Lower leg skin (tissue), 4 donors: ENCODE data around the gene WARS2. TPM values are rescaled to one million over a fixed set of nuclear protein-coding genes. Genes with fewer than 3 reads are reported as not detected.

Experiments
- DNase-seq, 2 donors: peaks; one replicate each; pipeline ENCODE4 v3.0.0-alpha.2; 2019; ENCODE audit warnings: low spot score in 2 of 2
- H3K4me3 ChIP-seq: fragments of 200-600 bp; sonication (generic); 2 replicates; pipeline ENCODE4 v1.5.1; 2017; ENCODE audit warnings: mild to moderate bottlenecking, low read depth; ENCODE audit not compliant: poor library complexity, severe bottlenecking
- POLR2A ChIP-seq, 2 donors: fragments of 450-650 bp; IDR thresholded peaks; one replicate each; pipeline ENCODE4 v1.6.1; 2016 to 2017; ENCODE audit warnings: antibody characterized with exemption in 2 of 2, mild to moderate bottlenecking in 1 of 2, moderate library complexity in 1 of 2
- WGBS, 2 donors: methylation state at CpG; one replicate each; pipeline ENCODE4 v1.1.5; 2018; 5-methylcytosine and 5-hydroxymethylcytosine counted together
- intact Hi-C: fragments of 100-400 bp; cut with DNase I; formaldehyde crosslinking; loops from one replicate; pipeline ENCODE4 v1.15.0; 2023; ENCODE audit warnings: low total_unique reads
- total RNA-seq, 4 donors: library from RNA; depleted of rRNA; stranded (reverse); fragments of >200 nt; gene quantifications; one replicate each; pipeline ENCODE4 v1.1.0, GENCODE V29; 2016
- TF ChIP-seq, protein P1 (sequence below), 3 donors: fragments of 450-650 bp; IDR thresholded peaks; one replicate each; pipeline ENCODE4 v1.5.1; 2016; ENCODE audit warnings: antibody characterized with exemption in 3 of 3, mild to moderate bottlenecking in 3 of 3, moderate library complexity in 2 of 3

Gene WARS2
- total RNA-seq, 4 donors from 2014 or later = 8.1 to 21.8 (median 13.2) TPM

DNA sequence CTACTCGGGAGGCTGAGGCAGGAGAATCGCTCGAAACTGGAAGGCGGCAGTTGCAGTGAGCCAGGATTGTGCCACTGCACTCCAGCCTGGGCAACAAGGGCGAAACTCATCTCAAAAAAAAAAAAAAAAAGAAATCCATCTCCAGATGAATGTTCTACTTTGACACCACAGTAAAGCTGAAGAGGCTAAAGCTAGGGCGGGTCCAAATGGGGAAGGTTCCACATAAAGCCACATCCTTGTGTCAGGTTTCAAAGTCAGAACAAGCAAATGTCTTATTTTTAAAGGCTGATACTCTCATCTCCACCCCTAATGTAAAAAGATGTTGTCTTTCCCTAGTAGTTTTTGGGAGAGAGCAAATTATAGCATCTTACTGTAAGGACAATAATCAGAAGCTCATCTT, 4.4 kb upstream of the WARS2 start:
- TF ChIP-seq, protein P1, sequence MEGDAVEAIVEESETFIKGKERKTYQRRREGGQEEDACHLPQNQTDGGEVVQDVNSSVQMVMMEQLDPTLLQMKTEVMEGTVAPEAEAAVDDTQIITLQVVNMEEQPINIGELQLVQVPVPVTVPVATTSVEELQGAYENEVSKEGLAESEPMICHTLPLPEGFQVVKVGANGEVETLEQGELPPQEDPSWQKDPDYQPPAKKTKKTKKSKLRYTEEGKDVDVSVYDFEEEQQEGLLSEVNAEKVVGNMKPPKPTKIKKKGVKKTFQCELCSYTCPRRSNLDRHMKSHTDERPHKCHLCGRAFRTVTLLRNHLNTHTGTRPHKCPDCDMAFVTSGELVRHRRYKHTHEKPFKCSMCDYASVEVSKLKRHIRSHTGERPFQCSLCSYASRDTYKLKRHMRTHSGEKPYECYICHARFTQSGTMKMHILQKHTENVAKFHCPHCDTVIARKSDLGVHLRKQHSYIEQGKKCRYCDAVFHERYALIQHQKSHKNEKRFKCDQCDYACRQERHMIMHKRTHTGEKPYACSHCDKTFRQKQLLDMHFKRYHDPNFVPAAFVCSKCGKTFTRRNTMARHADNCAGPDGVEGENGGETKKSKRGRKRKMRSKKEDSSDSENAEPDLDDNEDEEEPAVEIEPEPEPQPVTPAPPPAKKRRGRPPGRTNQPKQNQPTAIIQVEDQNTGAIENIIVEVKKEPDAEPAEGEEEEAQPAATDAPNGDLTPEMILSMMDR (IDR thresholded peaks at IDR 0.05) = no peak
- TF ChIP-seq POLR2A (IDR thresholded peaks at IDR 0.05) = no peak

DNA sequence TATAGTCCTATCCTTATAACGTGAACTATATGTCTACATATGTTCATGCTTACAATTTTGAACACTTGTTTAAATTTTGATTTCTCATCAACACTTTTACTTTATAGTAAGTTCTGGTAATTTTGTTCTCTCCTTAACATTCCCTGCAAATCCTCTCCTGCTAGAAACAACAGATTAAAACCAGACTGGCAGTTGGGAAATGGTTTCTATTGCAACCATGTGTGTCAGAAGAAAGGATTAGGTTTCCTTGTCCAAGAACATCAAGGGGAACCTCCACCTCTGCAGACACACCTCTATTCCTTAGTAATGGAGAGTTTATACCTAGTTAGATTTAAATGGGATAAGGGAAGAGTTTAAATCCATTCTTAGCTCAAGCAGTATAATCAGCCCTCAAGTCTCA, 3.3 kb upstream of the WARS2 start:
- TF ChIP-seq, protein P1 (IDR thresholded peaks at IDR 0.05) = no peak
- TF ChIP-seq POLR2A (IDR thresholded peaks at IDR 0.05) = no peak
- no peak overlapping the region for H3K4me3 ChIP-seq
- intact Hi-C loops = no loop called here
- WGBS, 2 donors = 74 to 75% methylated on average over 1 of the region's 1 CpG
- no peak for DNase-seq

More for the DNA sequence above, 4.4 kb upstream of the WARS2 start:
- intact Hi-C loops = no loop called here
- DNase-seq = no peak
- 97 to 99% methylated on average over 6 of the region's 6 CpGs for WGBS, 2 donors
- H3K4me3 ChIP-seq = no peak overlapping the region

DNA sequence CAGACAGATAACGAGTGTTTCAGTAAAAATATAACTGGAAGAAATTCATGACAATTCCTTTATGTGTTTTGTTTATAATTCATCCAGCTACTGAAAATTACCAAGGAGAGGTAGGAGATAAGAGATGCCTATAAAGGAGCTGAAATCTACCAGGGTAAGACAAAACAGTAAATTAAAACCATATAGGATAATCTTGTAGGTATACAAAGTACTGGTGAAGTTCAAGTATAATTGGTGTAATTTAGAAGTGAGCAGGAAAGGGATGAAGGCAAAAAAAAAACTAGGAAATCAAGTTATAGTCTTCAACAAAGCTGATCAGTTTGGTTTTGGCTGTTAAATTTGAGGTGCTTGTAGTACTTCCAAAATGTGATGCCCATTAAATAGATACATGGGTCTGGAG, 1.2 kb upstream of the WARS2 start:
- 92 to 98% methylated on average over 1 of the region's 1 CpG for WGBS, 2 donors

DNA sequence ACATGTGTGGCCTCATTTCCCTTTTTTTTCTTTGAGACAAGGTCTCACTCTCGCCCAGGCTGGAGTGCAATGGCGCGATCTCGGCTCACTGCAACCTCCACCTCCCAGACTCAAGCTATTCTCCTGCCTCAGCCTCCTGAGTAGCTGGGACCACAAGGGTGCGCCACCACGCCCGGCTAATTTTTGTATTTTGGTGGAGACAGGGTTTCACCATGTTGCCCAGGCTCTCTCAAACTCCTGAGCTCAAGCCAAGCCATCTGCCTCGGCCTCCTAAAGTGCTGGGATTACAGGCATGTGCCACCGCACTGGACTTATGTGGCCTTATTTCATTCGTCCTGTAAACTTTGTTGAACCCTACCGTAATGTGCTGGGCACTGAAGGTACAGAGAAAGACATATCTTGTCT, 569 bp upstream of the WARS2 start:
- 51 to 57% methylated on average over 11 of the region's 11 CpGs for WGBS, 2 donors
- intact Hi-C loops = no loop called here
- DNase-seq = peak in 1 of 2 donors; percentile 87

More for the DNA sequence above, 1.2 kb upstream of the WARS2 start:
- intact Hi-C loops = no loop called here
- no peak for TF ChIP-seq POLR2A (IDR thresholded peaks at IDR 0.05)
- TF ChIP-seq, protein P1 (IDR thresholded peaks at IDR 0.05) = no peak
- no peak overlapping the region for H3K4me3 ChIP-seq
- DNase-seq = no peak

DNA sequence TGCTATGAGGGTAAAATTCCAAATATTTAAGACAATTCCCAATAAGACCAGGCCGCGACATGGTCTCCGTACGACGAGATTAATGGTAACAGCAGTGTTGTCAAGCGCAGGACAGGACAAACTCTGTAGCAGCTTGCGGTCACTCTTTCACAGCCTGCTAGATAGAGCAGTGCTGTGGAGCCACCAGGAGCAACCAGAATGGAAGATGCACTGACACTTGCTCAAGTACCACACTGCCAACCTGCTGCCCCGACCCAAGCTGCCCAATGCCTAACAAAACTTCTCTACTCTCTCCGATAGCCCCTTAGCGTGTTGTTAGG, 636 bp downstream of the WARS2 start:
- 3 to 7% methylated on average over 10 of the region's 10 CpGs for WGBS, 2 donors

More for the DNA sequence above, 569 bp upstream of the WARS2 start:
- peak overlapping the region; percentile 36 for H3K4me3 ChIP-seq
- TF ChIP-seq, protein P1 (IDR thresholded peaks at IDR 0.05) = no peak
- TF ChIP-seq POLR2A (IDR thresholded peaks at IDR 0.05) = no peak

DNA sequence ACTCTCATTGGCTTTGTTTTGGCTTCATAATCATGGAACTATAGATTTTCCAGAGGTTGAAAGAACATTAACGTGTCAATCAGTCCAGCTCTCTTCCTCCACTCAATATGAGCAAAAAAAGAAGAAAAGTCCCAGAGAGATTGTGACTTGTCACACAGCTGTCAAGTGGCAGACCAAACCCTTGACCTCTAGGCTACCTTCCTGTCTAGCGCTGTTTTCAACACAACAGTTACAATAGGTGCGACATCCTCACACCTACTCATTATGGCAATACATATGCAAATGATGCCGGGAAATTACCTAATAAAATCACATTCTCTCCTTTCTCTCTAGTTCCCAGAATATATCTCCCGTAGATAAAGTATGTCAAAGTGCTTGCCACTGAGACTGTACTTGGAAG, 1.1 kb downstream of the WARS2 start:
- no peak for DNase-seq
- intact Hi-C loops = no loop called here
- 29 to 31% methylated on average over 5 of the region's 5 CpGs for WGBS, 2 donors
- no peak overlapping the region for H3K4me3 ChIP-seq
- TF ChIP-seq POLR2A (IDR thresholded peaks at IDR 0.05) = no peak
- TF ChIP-seq, protein P1 (IDR thresholded peaks at IDR 0.05) = no peak

More for the DNA sequence above, 636 bp downstream of the WARS2 start:
- intact Hi-C loops = no loop called here
- TF ChIP-seq, protein P1 (IDR thresholded peaks at IDR 0.05) = no peak
- no peak for TF ChIP-seq POLR2A (IDR thresholded peaks at IDR 0.05)
- peak in 1 of 2 donors; percentile 30 for DNase-seq
- H3K4me3 ChIP-seq = peak overlapping the region; percentile 36
